Measurements from ENCODE around the gene MYO18B.

Gene MYO18B

DNA sequence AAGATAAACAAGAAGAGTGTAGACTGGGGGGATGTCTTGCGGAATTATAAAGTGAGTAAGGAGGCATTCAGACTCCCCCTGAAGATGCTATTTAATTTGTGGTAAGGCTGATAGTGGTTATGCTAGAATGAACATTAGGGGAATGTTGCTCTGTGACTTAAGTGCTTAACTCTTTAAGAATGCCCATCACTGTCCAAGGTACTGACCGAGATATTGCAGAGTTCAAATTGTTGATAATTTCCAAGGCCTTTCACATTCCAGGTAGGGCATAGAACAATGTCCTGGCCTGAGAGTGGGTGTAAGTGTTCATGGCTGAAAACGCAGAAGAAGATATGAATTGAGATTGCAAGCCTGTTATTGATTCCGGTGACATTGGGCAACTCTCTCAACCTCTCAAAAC is 337.0 kb downstream of the MYO18B start:
- Histone ChIP-seq H3K36me3 (no peaks in the 10 kb centered on the region), H3K4me1 (no peaks in the 10 kb centered on the region), H3K9me3 (no peaks in the 10 kb centered on the region), H3K27me3 (no peaks in the 10 kb centered on the region), H4K20me1 (no peaks in the 10 kb centered on the region), H3K4me3 (no peak overlapping the region), H3K9ac (no peak overlapping the region), H3K4me2 (no peak overlapping the region), H3K27ac (no peak overlapping the region)
- TF ChIP-seq Cebpa-rat (IDR thresholded peaks at IDR 0.05) = no peak
